GM19240 (cell line): Measurements from ENCODE around the gene KMT2B.

Source experiments
- DNase-seq: peaks from one replicate; pipeline ENCODE4 v3.0.0; 2011; ENCODE audit warnings: low spot score; ENCODE audit not compliant: insufficient read length

The KMT2B gene

DNA sequence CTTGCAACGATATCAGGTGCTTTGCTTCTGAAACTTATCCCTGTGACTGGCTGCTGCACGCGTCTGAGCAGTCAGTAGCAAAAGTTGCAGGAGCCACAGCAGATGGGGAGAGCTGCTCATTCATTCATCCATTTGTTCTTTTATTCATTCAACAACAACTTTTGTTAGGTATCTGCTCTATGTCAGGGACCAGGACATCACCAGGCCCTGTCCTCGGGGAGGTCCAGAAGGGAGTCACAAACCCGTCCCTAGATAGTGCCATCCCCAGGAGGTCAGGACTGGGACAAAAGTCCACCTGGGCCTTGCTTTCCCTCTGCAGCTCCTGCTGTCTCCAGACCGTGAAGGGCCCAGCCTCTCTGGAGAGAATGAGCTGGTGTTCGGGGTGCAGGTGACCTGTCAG is 60.2 kb downstream of the KMT2B start:
- no peak for DNase-seq

DNA sequence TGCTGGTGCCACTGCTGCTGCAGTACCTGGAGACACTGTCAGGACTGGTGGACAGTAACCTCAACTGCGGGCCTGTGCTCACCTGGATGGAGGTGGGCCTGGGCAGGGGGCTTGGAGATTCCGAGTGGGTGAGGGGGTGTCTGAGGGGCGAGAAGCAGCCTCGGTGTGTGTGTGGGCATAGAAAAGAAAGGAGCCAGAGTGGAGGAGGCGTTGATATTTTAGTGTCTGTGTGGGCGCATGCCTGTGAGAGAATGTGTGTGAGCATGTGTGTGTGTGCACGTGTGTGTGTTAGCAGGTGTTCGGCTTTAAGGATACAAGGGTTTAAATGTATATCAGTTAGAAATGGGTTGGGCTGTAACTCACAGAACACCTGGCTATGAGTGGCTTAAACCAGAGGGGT is 61.2 kb downstream of the KMT2B start:
- no peak for DNase-seq

DNA sequence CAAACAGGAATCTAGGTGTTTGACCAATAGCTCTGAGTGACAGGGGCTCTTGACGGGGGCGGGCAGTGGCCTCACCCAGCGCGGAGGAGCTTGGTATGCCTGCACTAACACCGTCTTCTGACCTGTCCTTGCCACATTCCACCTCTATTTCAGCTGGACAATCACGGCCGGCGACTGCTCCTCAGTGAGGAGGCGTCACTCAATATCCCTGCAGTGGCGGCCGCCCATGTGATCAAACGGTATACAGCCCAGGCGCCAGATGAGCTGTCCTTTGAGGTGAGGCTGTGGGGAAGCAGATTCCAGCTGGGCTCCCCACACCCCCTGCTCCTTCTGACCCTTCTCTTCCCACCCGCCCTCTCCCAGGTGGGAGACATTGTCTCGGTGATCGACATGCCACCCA is 62.3 kb downstream of the KMT2B start:
- DNase-seq: no peak

DNA sequence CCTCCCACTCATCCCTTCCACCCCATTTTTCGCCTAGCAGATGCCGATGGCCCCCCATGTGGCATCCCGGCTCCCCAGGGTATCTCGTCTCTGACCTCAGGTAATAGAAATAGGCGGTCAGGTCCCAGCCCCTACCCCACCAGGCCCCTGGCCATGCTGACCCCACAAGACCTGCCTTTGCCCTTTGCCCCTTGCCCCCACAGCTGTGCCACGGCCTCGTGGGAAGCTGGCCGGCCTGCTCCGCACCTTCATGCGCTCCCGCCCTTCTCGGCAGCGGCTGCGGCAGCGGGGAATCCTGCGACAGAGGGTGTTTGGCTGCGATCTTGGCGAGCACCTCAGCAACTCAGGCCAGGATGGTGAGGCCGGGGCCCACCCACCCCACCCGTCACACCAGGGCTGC is 62.9 kb downstream of the KMT2B start:
- DNase-seq: no peak

DNA sequence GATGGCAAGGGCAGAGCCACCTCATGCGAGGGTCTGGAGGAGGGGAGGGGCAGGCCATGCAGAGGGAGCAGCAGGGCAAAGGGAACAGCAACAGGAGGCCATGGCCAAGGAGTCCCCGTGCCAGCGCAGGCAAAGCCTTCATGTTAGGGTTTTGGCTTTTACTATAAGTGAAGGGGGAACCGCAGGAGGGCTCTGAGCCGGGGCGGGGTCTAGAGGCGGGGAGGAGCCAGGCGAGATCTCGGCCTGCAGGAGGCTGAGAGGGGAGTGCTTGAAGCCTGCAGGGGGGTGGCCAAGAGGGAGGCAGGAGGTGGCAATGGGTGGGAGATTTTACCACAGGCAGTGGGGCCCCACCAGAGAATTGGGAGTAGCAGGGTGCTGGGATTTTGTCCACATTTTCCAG is 63.8 kb downstream of the KMT2B start:
- no peak for DNase-seq

DNA sequence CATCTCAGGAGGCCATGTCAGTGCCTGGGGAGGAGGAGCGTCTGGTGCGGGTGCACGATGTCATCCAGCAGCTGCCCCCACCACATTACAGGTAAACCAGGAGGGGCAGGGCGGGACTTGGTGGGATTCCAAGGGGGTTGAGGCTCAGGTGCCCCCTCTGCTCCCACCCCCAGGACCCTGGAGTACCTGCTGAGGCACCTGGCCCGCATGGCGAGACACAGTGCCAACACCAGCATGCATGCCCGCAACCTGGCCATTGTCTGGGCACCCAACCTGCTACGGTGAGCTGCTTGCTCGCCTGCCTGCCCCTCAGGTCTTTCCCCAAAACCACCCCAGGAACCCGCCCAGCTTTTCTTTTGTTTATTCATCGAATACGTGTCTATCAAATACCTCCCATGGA is 64.8 kb downstream of the KMT2B start:
- DNase-seq: no peak

DNA sequence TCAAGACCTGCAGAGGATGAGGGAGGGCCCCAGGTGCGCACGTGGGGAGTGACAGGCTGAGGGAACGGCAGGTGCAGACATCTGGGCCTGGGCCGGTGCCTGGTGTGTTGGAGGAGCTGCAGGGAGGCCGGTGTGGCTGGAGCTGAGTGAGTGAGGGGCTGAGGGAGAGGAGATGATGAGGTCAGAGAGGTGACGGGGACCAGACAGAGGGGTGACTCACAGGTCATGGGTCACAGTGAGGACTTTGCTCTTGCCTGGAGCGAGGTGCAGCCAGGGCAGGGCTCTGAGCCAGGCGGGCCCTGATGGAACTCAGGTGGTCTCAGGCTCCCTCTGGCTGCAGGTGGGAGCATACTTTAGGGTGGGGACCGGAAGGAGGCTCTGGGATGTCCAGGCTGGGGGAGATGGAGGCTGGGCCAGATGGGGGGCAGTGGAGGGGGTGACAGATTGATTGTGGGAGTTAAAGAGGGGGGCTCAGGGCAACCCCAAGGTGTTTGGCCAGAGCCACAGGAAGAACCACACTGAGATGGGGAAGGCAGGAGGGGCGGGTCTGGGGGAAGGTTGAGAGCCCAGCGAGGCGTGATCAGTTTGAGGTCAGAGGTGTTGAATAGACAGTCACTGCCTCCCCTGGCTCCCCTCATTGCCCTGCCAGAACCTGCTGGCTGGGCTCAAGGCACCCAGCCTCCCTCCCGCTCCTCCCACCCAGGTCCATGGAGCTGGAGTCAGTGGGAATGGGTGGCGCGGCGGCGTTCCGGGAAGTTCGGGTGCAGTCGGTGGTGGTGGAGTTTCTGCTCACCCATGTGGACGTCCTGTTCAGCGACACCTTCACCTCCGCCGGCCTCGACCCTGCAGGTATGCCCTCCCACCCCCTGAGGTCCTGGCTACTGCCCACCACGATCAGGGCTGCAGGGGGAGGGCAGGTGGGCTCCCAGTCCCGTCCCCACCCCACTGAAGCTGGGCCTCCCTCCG is 65.9 kb downstream of the KMT2B start:
- DNase-seq: no peak

DNA sequence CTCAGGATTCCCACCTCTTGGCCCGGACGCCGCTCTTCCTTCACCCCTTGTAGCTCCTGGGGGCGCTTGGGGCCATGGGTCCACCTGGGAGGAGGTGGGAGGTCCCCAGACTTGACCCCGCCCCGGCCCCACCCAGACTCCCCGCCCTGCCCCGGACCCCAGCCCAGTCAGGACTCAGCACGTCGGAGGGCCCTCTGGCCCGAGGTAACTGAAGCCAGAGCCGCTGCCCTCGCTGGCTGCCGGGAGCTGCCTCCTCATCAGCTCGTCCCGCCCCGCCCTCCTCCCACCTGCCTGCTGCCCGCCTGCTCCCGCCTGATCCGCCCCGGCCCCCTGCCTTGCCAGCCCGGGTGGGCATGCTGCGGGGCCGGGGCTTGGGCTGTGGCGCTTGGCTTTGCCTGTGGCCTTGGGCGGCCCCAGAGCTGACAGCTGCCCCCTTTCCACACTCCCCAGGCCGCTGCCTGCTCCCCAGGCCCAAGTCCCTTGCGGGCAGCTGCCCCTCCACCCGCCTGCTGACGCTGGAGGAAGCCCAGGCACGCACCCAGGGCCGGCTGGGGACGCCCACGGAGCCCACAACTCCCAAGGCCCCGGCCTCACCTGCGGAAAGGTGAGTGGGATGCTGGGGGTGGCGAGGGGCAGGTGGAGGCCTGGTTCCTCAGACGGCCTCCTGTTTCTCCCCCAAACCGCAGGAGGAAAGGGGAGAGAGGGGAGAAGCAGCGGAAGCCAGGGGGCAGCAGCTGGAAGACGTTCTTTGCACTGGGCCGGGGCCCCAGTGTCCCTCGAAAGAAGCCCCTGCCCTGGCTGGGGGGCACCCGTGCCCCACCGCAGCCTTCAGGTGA is 66.9 kb downstream of the KMT2B start:
- DNase-seq: no peak

DNA sequence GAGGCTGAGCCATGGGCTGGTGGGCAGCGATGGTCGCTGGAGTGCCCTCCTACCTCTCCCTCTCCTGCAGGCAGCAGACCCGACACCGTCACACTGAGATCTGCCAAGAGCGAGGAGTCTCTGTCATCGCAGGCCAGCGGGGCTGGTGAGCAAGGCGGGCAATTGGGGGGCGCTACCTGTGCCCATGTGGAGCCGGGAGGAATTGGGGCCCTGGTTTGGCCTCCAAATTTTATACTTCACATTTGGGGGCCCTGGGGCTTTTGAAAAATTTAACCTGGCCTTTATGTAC is 67.5 kb downstream of the KMT2B start:
- DNase-seq: no peak

DNA sequence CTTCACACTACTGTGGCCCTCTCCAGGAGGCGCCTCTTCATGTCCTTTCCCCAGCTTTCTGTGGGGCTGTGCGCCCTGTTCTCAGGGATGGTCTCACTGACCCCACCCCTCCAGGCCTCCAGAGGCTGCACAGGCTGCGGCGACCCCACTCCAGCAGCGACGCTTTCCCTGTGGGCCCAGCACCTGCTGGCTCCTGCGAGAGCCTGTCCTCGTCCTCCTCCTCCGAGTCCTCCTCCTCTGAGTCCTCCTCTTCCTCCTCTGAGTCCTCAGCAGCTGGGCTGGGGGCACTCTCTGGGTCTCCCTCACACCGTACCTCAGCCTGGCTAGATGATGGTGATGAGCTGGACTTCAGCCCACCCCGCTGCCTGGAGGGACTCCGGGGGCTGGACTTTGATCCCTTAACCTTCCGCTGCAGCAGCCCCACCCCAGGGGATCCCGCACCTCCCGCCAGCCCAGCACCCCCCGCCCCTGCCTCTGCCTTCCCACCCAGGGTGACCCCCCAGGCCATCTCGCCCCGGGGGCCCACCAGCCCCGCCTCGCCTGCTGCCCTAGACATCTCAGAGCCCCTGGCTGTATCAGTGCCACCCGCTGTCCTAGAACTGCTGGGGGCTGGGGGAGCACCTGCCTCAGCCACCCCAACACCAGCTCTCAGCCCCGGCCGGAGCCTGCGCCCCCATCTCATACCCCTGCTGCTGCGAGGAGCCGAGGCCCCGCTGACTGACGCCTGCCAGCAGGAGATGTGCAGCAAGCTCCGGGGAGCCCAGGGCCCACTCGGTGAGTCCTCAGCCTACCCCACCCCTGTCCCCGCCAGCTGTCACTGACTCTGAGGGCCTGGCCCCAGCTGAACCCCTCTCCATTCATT is 68.7 kb downstream of the KMT2B start:
- DNase-seq: no peak

DNA sequence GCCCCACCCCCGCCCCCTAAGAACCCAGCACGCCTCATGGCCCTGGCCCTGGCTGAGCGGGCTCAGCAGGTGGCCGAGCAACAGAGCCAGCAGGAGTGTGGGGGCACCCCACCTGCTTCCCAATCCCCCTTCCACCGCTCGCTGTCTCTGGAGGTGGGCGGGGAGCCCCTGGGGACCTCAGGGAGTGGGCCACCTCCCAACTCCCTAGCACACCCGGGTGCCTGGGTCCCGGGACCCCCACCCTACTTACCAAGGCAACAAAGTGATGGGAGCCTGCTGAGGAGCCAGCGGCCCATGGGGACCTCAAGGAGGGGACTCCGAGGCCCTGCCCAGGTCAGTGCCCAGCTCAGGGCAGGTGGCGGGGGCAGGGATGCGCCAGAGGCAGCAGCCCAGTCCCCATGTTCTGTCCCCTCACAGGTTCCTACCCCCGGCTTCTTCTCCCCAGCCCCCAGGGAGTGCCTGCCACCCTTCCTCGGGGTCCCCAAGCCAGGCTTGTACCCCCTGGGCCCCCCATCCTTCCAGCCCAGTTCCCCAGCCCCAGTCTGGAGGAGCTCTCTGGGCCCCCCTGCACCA is 69.5 kb downstream of the KMT2B start:
- DNase-seq: no peak
